IMR-90 (cell line): ENCODE results near the gene ATIC. TPM values are rescaled to one million over a fixed set of nuclear protein-coding genes. Genes with fewer than 3 reads are reported as not detected.

Source experiments
- ATAC-seq: fragments of 200-7000 bp; cut with Tn5 transposase; 2 replicates; pipeline ENCODE4 v1.9.1; 2020; ENCODE audit warnings: low read depth, mild to moderate bottlenecking, moderate library complexity
- BruUV-seq: library from RNA; stranded (reverse); fragments of 400-500 nt; replicated peaks from 2 replicates; lab custom pipeline; 2021; lab: Mats Ljungman, UMichigan
- CTCF ChIA-PET: fragments of 300-600 bp; formaldehyde crosslinking; extraction: SDS; loops from one replicate; lab custom pipeline; 2021; ENCODE audit warnings: antibody characterized with exemption; lab: Yijun Ruan, JAX
- POLR2A ChIA-PET: fragments of 300-600 bp; sonication (Branson Sonifier 250); formaldehyde crosslinking; loops from one replicate; lab custom pipeline; 2022; ENCODE audit warnings: antibody characterized with exemption; ENCODE audit not compliant: unreplicated experiment; lab: Charles Lee
- DNase-seq: peaks from one replicate; pipeline ENCODE4 v3.0.0; 2013
- H2AFZ ChIP-seq: replicated peaks from 2 replicates; pipeline ENCODE3; 2013; ENCODE audit warnings: low read length, mild to moderate bottlenecking; ENCODE audit not compliant: poor library complexity
- H2AK5ac ChIP-seq: 2 replicates; pipeline ENCODE4 v1.6.1; 2013; ENCODE audit warnings: low read depth, low read length, inconsistent platforms
- H2AK9ac ChIP-seq: replicated peaks from 2 replicates; pipeline ENCODE3; 2013; ENCODE audit warnings: mild to moderate bottlenecking, low read depth, low read length, moderate library complexity; ENCODE audit not compliant: poor library complexity
- H2BK120ac ChIP-seq: 2 replicates; pipeline ENCODE4 v1.6.1; 2013; ENCODE audit warnings: low read depth, low read length, inconsistent platforms
- H2BK15ac ChIP-seq: 3 replicates; pipeline ENCODE4 v1.6.1; 2013; ENCODE audit warnings: low read depth, low read length, inconsistent platforms
- H2BK20ac ChIP-seq: 2 replicates; pipeline ENCODE4 v1.6.1; 2013; ENCODE audit warnings: low read depth, mild to moderate bottlenecking, inconsistent platforms, low read length, moderate library complexity
- H2BK5ac ChIP-seq: 2 replicates; pipeline ENCODE4 v1.6.1; 2013; ENCODE audit warnings: mild to moderate bottlenecking, low read depth, low read length, inconsistent platforms; ENCODE audit not compliant: poor library complexity, severe bottlenecking
- H3K14ac ChIP-seq: replicated peaks from 2 replicates; pipeline ENCODE4 v1.6.1; 2013; ENCODE audit warnings: low read depth, low read length, inconsistent platforms
- H3K18ac ChIP-seq: 2 replicates; pipeline ENCODE4 v1.6.1; 2013; ENCODE audit warnings: low read depth, low read length, control low read depth
- H3K23ac ChIP-seq: 2 replicates; pipeline ENCODE4 v1.6.1; 2013; ENCODE audit warnings: low read depth, low read length, inconsistent platforms
- H3K27ac ChIP-seq: 2 replicates; pipeline ENCODE4 v1.5.1; 2013; ENCODE audit warnings: mild to moderate bottlenecking, control low read depth, low read length; ENCODE audit not compliant: insufficient read depth
- H3K27me3 ChIP-seq: 2 replicates; pipeline ENCODE4 v1.6.1; 2013; ENCODE audit warnings: low read length; ENCODE audit not compliant: control insufficient read depth, insufficient read depth
- H3K36me3 ChIP-seq: 2 replicates; pipeline ENCODE4 v1.6.1; 2013; ENCODE audit warnings: low read length, mixed read lengths; ENCODE audit not compliant: control insufficient read depth, insufficient read depth
- H3K4ac ChIP-seq: 2 replicates; pipeline ENCODE4 v1.6.1; 2013; ENCODE audit warnings: low read depth, low read length, inconsistent platforms
- H3K4me1 ChIP-seq: 2 replicates; pipeline ENCODE4 v1.6.1; 2013; ENCODE audit warnings: low read length, mixed read lengths; ENCODE audit not compliant: control insufficient read depth, insufficient read depth
- H3K4me2 ChIP-seq: 2 replicates; pipeline ENCODE4 v1.6.1; 2013; ENCODE audit warnings: low read depth, mild to moderate bottlenecking, control low read depth, low read length, moderate library complexity
- H3K4me3 ChIP-seq: 2 replicates; pipeline ENCODE4 v1.5.1; 2013; ENCODE audit warnings: low read depth, mild to moderate bottlenecking, control low read depth, low read length, moderate library complexity; ENCODE audit not compliant: insufficient read depth
- H3K56ac ChIP-seq: 2 replicates; pipeline ENCODE4 v1.6.1; 2013; ENCODE audit warnings: low read length, inconsistent platforms; ENCODE audit not compliant: insufficient read depth; ENCODE audit errors: extremely low read depth
- H3K79me1 ChIP-seq, 2 experiments: 2 replicates each; pipeline ENCODE4 v1.6.1; 2013; ENCODE audit warnings: low read length in 2 of 2, inconsistent platforms in 1 of 2, low read depth in 1 of 2
- H3K9ac ChIP-seq: 2 replicates; pipeline ENCODE4 v1.6.1; 2013; ENCODE audit warnings: low read depth, low read length, control low read depth
- H3K9me1 ChIP-seq: 2 replicates; pipeline ENCODE4 v1.6.1; 2013; ENCODE audit warnings: low read length, inconsistent platforms; ENCODE audit not compliant: insufficient read depth
- H3K9me3 ChIP-seq: 2 replicates; pipeline ENCODE4 v1.6.1; 2013; ENCODE audit warnings: low read length; ENCODE audit not compliant: control insufficient read depth, insufficient read depth
- H4K20me1 ChIP-seq: 2 replicates; pipeline ENCODE4 v1.6.1; 2013; ENCODE audit warnings: low read length, inconsistent platforms; ENCODE audit not compliant: insufficient read depth
- H4K5ac ChIP-seq: 2 replicates; pipeline ENCODE4 v1.6.1; 2013; ENCODE audit warnings: mild to moderate bottlenecking, low read depth, low read length, control low read depth
- H4K8ac ChIP-seq, 2 experiments: 2 replicates each; pipeline ENCODE4 v1.6.1; 2013; ENCODE audit warnings: low read depth in 2 of 2, low read length in 2 of 2, control low read depth in 1 of 2, inconsistent platforms in 1 of 2
- H4K91ac ChIP-seq: 2 replicates; pipeline ENCODE4 v1.6.1; 2013; ENCODE audit warnings: low read depth, low read length, inconsistent platforms; ENCODE audit not compliant: insufficient read depth
- POLR2A ChIP-seq: IDR thresholded peaks from 2 replicates; pipeline ENCODE4 v1.6.1; 2012; ENCODE audit warnings: mild to moderate bottlenecking, low read depth, low read length
- WGBS, 2 experiments: methylation state at CpG; one replicate each; pipeline versions ENCODE4 v1.1.5 to v1.1.7; 2013; ENCODE audit warnings: missing lambda C conversion rate in 2 of 2; ENCODE audit not compliant: insufficient read length in 1 of 2; ENCODE audit errors: extremely low coverage in 2 of 2; 5-methylcytosine and 5-hydroxymethylcytosine counted together
- dilution Hi-C: fragments of 300-500 bp; cut with HindIII; formaldehyde crosslinking; loops from one replicate; pipeline ENCODE4 v1.14.3; 2018; ENCODE audit warnings: low sequenced_read_pairs; ENCODE audit not compliant: unreplicated experiment
- in situ Hi-C: fragments of 300-500 bp; cut with MboI; formaldehyde crosslinking; loops from 3 replicates; pipeline ENCODE4 v1.14.3; 2019; ENCODE audit warnings: low sequenced_read_pairs, inconsistent platforms, mixed read lengths
- intact Hi-C: fragments of 100-400 bp; cut with micrococcal nuclease; formaldehyde crosslinking; loops from 2 replicates; pipeline ENCODE4 v1.10.0; 2022
- polyA plus RNA-seq, 3 experiments: library from polyadenylated mRNA; depleted of rRNA; stranded (reverse); fragments of >200 nt; gene quantifications; 2 replicates each; pipeline ENCODE4 v1.2.3, GENCODE V29; 2012; ENCODE audit warnings: low replicate concordance in 1 of 3
- total RNA-seq: library from RNA; depleted of rRNA; stranded (reverse); fragments of >200 nt; gene quantifications from 2 replicates; pipeline ENCODE4 v1.2.3, GENCODE V29; 2012
- TF ChIP-seq, protein P1 (sequence below): conservative IDR thresholded peaks from 2 replicates; pipeline ENCODE4 v1.5.1; 2012; ENCODE audit warnings: mild to moderate bottlenecking, low read depth, low read length, improper control_type of control experiment

The ATIC gene
- total and polyA plus RNA-seq, 2 of the 4 experiments (the other 2 are of a cell fraction): 30.5 to 101 TPM

DNA sequence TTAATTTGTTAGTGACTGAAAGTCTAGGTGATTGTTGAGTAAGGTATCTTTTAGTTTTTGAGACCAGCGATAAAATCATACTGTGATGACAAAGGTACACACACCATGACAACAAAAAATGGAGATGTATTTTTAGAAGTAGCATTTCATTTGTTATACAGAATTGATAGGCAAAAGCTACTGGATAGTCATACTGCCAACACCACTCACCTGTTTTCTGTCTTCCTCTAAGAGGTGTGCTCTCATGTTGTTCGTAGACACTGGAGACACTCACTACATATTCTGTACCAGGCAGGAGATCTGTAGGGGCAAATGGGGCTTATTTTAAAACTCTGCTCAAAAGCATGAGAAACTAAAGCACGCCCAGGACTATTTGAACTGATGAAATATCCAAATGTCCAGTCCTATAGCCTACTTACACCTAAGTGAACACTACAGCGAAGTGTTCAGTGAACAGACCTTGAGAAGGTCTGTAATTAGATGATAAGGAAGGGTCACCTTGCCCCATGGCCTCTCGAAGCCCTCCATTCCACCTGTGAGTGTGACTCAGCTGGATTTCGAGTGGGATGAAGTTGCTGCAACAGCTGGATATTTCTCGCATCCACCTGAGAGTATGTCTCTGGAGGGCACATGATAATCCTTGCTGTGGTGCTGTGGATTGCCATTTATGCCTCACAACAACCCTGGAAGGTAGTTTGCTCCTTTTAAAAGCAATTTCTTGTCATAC, 76.3 kb downstream of the ATIC start:
- 0 out of 2 replicates have a peak overlapping the region, but pooled peaks have one; percentile 3 for H3K27ac ChIP-seq
- no peak for ATAC-seq
- H2BK5ac ChIP-seq: no peak overlapping the region
- H4K20me1 ChIP-seq: peaks cover 14% of the 10 kb centered on the region; the same call in 1 of the 2 replicates
- H3K9ac ChIP-seq: no peak overlapping the region; the same call in 1 of the 2 replicates
- DNase-seq: no peak
- H4K91ac ChIP-seq: no peak overlapping the region
- H3K4me1 ChIP-seq: no peaks in the 10 kb centered on the region
- H2BK15ac ChIP-seq: no peak overlapping the region
- intact Hi-C loops: loop anchor here (5.0 kb wide), 1 partner anchor 34 kb away; no protein-coding TSS in a partner anchor
- ChIA-PET CTCF (no interaction called here), POLR2A (no interaction called here)
- H3K23ac ChIP-seq: no peak overlapping the region
- no peak overlapping the region for H3K4me3 ChIP-seq
- H2BK20ac ChIP-seq: no peak overlapping the region
- no peak overlapping the region for H3K14ac ChIP-seq
- no peak overlapping the region for H4K5ac ChIP-seq
- H3K4me2 ChIP-seq: no peak overlapping the region
- no peaks in the 10 kb centered on the region for H3K9me1 ChIP-seq
- no peak overlapping the region for H3K18ac ChIP-seq
- no peak overlapping the region for H3K4ac ChIP-seq
- H2BK120ac ChIP-seq: no peak overlapping the region
- H3K36me3 ChIP-seq: peaks cover 69% of the 10 kb centered on the region
- no peak overlapping the region; a peak in 1 of 4 replicates for H4K8ac ChIP-seq
- no peak overlapping the region for H3K56ac ChIP-seq
- no TSS peak for BruUV-seq
- peaks cover 31 to 53% of the 10 kb centered on the region in 2 experiments for H3K79me1 ChIP-seq
- no peak overlapping the region for H2AFZ ChIP-seq
- in situ Hi-C loops: no loop called here
- TF ChIP-seq, protein P1, sequence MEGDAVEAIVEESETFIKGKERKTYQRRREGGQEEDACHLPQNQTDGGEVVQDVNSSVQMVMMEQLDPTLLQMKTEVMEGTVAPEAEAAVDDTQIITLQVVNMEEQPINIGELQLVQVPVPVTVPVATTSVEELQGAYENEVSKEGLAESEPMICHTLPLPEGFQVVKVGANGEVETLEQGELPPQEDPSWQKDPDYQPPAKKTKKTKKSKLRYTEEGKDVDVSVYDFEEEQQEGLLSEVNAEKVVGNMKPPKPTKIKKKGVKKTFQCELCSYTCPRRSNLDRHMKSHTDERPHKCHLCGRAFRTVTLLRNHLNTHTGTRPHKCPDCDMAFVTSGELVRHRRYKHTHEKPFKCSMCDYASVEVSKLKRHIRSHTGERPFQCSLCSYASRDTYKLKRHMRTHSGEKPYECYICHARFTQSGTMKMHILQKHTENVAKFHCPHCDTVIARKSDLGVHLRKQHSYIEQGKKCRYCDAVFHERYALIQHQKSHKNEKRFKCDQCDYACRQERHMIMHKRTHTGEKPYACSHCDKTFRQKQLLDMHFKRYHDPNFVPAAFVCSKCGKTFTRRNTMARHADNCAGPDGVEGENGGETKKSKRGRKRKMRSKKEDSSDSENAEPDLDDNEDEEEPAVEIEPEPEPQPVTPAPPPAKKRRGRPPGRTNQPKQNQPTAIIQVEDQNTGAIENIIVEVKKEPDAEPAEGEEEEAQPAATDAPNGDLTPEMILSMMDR: no peak
- TF ChIP-seq POLR2A: 0 out of 2 replicates have a peak, but pooled peaks have one; percentile 42
- WGBS, 2 experiments: no CpG with 5 or more reads among the region's 7 CpGs
- H2AK9ac ChIP-seq: no peak overlapping the region
- dilution Hi-C loops: no loop called here
- no peak overlapping the region for H2AK5ac ChIP-seq
- H3K9me3 ChIP-seq: no peaks in the 10 kb centered on the region
- no peaks in the 10 kb centered on the region for H3K27me3 ChIP-seq
